HS-27A (cell line): ENCODE results near the gene CUEDC1.

Source experiments
- DNase-seq: peaks from one replicate; pipeline ENCODE4 v3.0.0-alpha.2; 2012; ENCODE audit warnings: low read depth, missing footprints

CUEDC1 gene

GRCh38 chr17:57915544-57915943 is 39.7 kb downstream of the CUEDC1 start:
- no peak for DNase-seq

- no peak for DNase-seq
Measured at GRCh38 chr17:57914273-57915142, 40.7 kb downstream of the CUEDC1 start.

GRCh38 chr17:57913575-57914272 is 41.5 kb downstream of the CUEDC1 start:
- DNase-seq: no peak

- no peak for DNase-seq
Measured at GRCh38 chr17:57911834-57912673, 43.2 kb downstream of the CUEDC1 start.

GRCh38 chr17:57910462-57911420 is 44.5 kb downstream of the CUEDC1 start:
- DNase-seq: no peak

GRCh38 chr17:57909551-57909950 is 45.7 kb downstream of the CUEDC1 start:
- no peak for DNase-seq

GRCh38 chr17:57908278-57908677 is 46.9 kb downstream of the CUEDC1 start:
- DNase-seq: no peak

- no peak for DNase-seq
Measured at GRCh38 chr17:57906910-57907309, 48.3 kb downstream of the CUEDC1 start.

GRCh38 chr17:57905875-57906455 is 49.2 kb downstream of the CUEDC1 start:
- no peak for DNase-seq

- DNase-seq: no peak
Measured at GRCh38 chr17:57903961-57904360, 51.3 kb downstream of the CUEDC1 start.

- DNase-seq: no peak
Measured at GRCh38 chr17:57902800-57903759, 52.1 kb downstream of the CUEDC1 start.

- DNase-seq: no peak
Measured at GRCh38 chr17:57902117-57902799, 53.0 kb downstream of the CUEDC1 start.

- DNase-seq: no peak
Measured at GRCh38 chr17:57900991-57901743, 54.0 kb downstream of the CUEDC1 start.

GRCh38 chr17:57899822-57900221 is 55.4 kb downstream of the CUEDC1 start:
- DNase-seq: no peak

- no peak for DNase-seq
Measured at GRCh38 chr17:57899391-57899790, 55.8 kb downstream of the CUEDC1 start.

GRCh38 chr17:57898487-57899311 is 56.5 kb downstream of the CUEDC1 start:
- DNase-seq: peak; percentile 51

- no peak for DNase-seq
Measured at GRCh38 chr17:57895382-57896060, 59.7 kb downstream of the CUEDC1 start.
